WTC11 (cell line): ENCODE measurements around the gene APOBEC3H. TPM values are rescaled to one million over a fixed set of nuclear protein-coding genes. Genes with fewer than 3 reads are reported as not detected.

Experiments
- ATAC-seq: fragments of 200-7000 bp; cut with Tn5 transposase; 2 replicates; pipeline ENCODE4 v1.10.0; 2021; ENCODE audit warnings: mild to moderate bottlenecking, moderate library complexity
- CTCF ChIA-PET: fragments of 300-600 bp; sonication (Branson Sonifier 250); formaldehyde crosslinking; loops from one replicate; lab custom pipeline; 2021; ENCODE audit warnings: antibody characterized with exemption; lab: Charles Lee
- POLR2A ChIA-PET: fragments of 350-600 bp; sonication (Branson Sonifier 250); formaldehyde crosslinking; loops from one replicate; lab custom pipeline; 2021; ENCODE audit warnings: antibody characterized with exemption; lab: Charles Lee
- DNase-seq: peaks from one replicate; pipeline ENCODE4 v3.0.0; 2021; ENCODE audit warnings: low spot score
- H3K27ac Mint-ChIP-seq: 2 replicates; pipeline ENCODE4 v1.8.0; 2021; ENCODE audit warnings: mixed read lengths
- H3K27me3 Mint-ChIP-seq: 2 replicates; pipeline ENCODE4 v1.8.0; 2021; ENCODE audit warnings: low read depth, mild to moderate bottlenecking, moderate library complexity, mixed read lengths
- H3K36me3 Mint-ChIP-seq: 2 replicates; pipeline ENCODE4 v1.8.0; 2021; ENCODE audit warnings: mixed read lengths
- H3K4me1 Mint-ChIP-seq: 2 replicates; pipeline ENCODE4 v1.8.0; 2022; ENCODE audit warnings: mixed read lengths
- H3K4me3 Mint-ChIP-seq: 2 replicates; pipeline ENCODE4 v1.8.0; 2021; ENCODE audit warnings: mild to moderate bottlenecking, moderate library complexity, mixed read lengths
- H3K9me3 Mint-ChIP-seq: 2 replicates; pipeline ENCODE4 v1.8.0; 2021; ENCODE audit warnings: mixed read lengths
- ATF1 ChIP-seq: sonication (generic); formaldehyde crosslinking; IDR thresholded peaks from 2 replicates; pipeline ENCODE4 v1.8.1; 2023; ENCODE audit warnings: mild to moderate bottlenecking, moderate library complexity, missing genetic modification reagents
- ATF3 ChIP-seq: sonication (generic); formaldehyde crosslinking; conservative IDR thresholded peaks from 2 replicates; pipeline ENCODE4 v1.8.1; 2022; ENCODE audit warnings: mild to moderate bottlenecking, missing genetic modification reagents
- ELF4 ChIP-seq: sonication (generic); formaldehyde crosslinking; IDR thresholded peaks from 2 replicates; pipeline ENCODE4 v1.8.1; 2022; ENCODE audit warnings: low read depth, mild to moderate bottlenecking, moderate library complexity, missing genetic modification reagents
- FOXK1 ChIP-seq: sonication (generic); formaldehyde crosslinking; IDR thresholded peaks from 2 replicates; pipeline ENCODE4 v1.8.0; 2022; ENCODE audit warnings: mild to moderate bottlenecking, moderate library complexity, missing genetic modification reagents
- IRF2 ChIP-seq: sonication (generic); formaldehyde crosslinking; IDR thresholded peaks from 2 replicates; pipeline ENCODE4 v1.8.0; 2022; ENCODE audit warnings: low read depth, missing genetic modification reagents, borderline replicate concordance
- JUN ChIP-seq: sonication (generic); formaldehyde crosslinking; IDR thresholded peaks from 2 replicates; pipeline ENCODE4 v1.8.0; 2023; ENCODE audit warnings: mild to moderate bottlenecking, missing genetic modification reagents
- MYBL2 ChIP-seq: sonication (generic); formaldehyde crosslinking; IDR thresholded peaks from 2 replicates; pipeline ENCODE4 v1.8.1; 2023; ENCODE audit warnings: mild to moderate bottlenecking, moderate library complexity, missing genetic modification reagents
- RELA ChIP-seq: sonication (generic); formaldehyde crosslinking; IDR thresholded peaks from 2 replicates; pipeline ENCODE4 v1.8.1; 2022; ENCODE audit warnings: missing genetic modification reagents, mild to moderate bottlenecking, borderline replicate concordance
- ZNF416 ChIP-seq: fragments of 250-450 bp; sonication (Bioruptor Pico); IDR thresholded peaks from 2 replicates; pipeline ENCODE4 v1.9.0; 2021; ENCODE audit warnings: mild to moderate bottlenecking, inconsistent platforms
- ZSCAN18 ChIP-seq: fragments of 250-450 bp; sonication (Bioruptor Pico); IDR thresholded peaks from 2 replicates; pipeline ENCODE4 v2.1.2; 2022; ENCODE audit warnings: mild to moderate bottlenecking, moderate library complexity
- total RNA-seq: library from RNA; stranded (reverse); gene quantifications from 3 replicates; pipeline ENCODE4 v1.2.3, GENCODE V29; 2021
- TF ChIP-seq, protein P1 (sequence below): sonication (generic); formaldehyde crosslinking; IDR thresholded peaks from 2 replicates; pipeline ENCODE4 v1.8.1; 2022; ENCODE audit warnings: low read depth, missing genetic modification reagents, borderline replicate concordance
- TF ChIP-seq, protein P2 (sequence below): sonication (generic); formaldehyde crosslinking; IDR thresholded peaks from 2 replicates; pipeline ENCODE4 v1.8.1; 2023; ENCODE audit warnings: mild to moderate bottlenecking, moderate library complexity, missing genetic modification reagents
- TF ChIP-seq, protein P3 (sequence below): sonication (generic); formaldehyde crosslinking; IDR thresholded peaks from 2 replicates; pipeline ENCODE4 v1.8.1; 2022; ENCODE audit warnings: low read depth, mild to moderate bottlenecking, moderate library complexity, missing genetic modification reagents, borderline replicate concordance
- TF ChIP-seq, protein P4 (sequence below): sonication (generic); formaldehyde crosslinking; IDR thresholded peaks from 2 replicates; pipeline ENCODE4 v1.8.1; 2023; ENCODE audit warnings: mild to moderate bottlenecking, missing genetic modification reagents, borderline replicate concordance
- TF ChIP-seq, protein P5 (sequence below): sonication (generic); formaldehyde crosslinking; IDR thresholded peaks from 2 replicates; pipeline ENCODE4 v1.8.0; 2023; ENCODE audit warnings: missing genetic modification reagents, mild to moderate bottlenecking, borderline replicate concordance
- TF ChIP-seq, protein P6 (sequence below): fragments of 200-600 bp; IDR thresholded peaks from 2 replicates; pipeline ENCODE4 v1.8.0; 2022; ENCODE audit warnings: antibody characterized with exemption

The APOBEC3H gene
- total RNA-seq, 1 experiment from 2014 or later: 0.42 TPM

GRCh38 chr22:39130152-39130704 is 33.2 kb downstream of the APOBEC3H start:
- Mint-ChIP-seq H3K4me3 (no peak overlapping the region), H3K36me3 (no peaks in the 10 kb centered on the region), H3K27me3 (no peaks in the 10 kb centered on the region; the same call in 1 of the 2 replicates), H3K27ac (no peak overlapping the region), H3K4me1 (peaks cover 25% of the 10 kb centered on the region), H3K9me3 (no peaks in the 10 kb centered on the region)
- ChIA-PET POLR2A (no interaction called here), CTCF (interaction anchor here (0.6 to 1.6 kb wide), 9 partner anchors 52 to 864 kb away, joined by 3 to 7 read pairs (median 4); partner anchors contain the start of gene APOBEC3C)
- TF ChIP-seq FOXK1 (no peak), IRF2 (CRISPR knock-in tag) (no peak), ATF1 (CRISPR knock-in tag) (no peak), MYBL2 (CRISPR knock-in tag) (no peak), ZNF416 (no peak), ATF3 (CRISPR knock-in tag) (no peak), ELF4 (CRISPR knock-in tag) (no peak), RELA (no peak), ZSCAN18 (CRISPR knock-in tag) (no peak), JUN (CRISPR knock-in tag) (no peak)
- TF ChIP-seq, protein P1, sequence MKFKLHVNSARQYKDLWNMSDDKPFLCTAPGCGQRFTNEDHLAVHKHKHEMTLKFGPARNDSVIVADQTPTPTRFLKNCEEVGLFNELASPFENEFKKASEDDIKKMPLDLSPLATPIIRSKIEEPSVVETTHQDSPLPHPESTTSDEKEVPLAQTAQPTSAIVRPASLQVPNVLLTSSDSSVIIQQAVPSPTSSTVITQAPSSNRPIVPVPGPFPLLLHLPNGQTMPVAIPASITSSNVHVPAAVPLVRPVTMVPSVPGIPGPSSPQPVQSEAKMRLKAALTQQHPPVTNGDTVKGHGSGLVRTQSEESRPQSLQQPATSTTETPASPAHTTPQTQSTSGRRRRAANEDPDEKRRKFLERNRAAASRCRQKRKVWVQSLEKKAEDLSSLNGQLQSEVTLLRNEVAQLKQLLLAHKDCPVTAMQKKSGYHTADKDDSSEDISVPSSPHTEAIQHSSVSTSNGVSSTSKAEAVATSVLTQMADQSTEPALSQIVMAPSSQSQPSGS: no peak
- TF ChIP-seq, protein P2, sequence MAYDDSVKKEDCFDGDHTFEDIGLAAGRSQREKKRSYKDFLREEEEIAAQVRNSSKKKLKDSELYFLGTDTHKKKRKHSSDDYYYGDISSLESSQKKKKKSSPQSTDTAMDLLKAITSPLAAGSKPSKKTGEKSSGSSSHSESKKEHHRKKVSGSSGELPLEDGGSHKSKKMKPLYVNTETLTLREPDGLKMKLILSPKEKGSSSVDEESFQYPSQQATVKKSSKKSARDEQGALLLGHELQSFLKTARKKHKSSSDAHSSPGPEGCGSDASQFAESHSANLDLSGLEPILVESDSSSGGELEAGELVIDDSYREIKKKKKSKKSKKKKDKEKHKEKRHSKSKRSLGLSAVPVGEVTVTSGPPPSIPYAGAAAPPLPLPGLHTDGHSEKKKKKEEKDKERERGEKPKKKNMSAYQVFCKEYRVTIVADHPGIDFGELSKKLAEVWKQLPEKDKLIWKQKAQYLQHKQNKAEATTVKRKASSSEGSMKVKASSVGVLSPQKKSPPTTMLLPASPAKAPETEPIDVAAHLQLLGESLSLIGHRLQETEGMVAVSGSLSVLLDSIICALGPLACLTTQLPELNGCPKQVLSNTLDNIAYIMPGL: no peak
- TF ChIP-seq, protein P3, sequence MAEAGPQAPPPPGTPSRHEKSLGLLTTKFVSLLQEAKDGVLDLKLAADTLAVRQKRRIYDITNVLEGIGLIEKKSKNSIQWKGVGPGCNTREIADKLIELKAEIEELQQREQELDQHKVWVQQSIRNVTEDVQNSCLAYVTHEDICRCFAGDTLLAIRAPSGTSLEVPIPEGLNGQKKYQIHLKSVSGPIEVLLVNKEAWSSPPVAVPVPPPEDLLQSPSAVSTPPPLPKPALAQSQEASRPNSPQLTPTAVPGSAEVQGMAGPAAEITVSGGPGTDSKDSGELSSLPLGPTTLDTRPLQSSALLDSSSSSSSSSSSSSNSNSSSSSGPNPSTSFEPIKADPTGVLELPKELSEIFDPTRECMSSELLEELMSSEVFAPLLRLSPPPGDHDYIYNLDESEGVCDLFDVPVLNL (CRISPR knock-in tag): no peak
- TF ChIP-seq, protein P4, sequence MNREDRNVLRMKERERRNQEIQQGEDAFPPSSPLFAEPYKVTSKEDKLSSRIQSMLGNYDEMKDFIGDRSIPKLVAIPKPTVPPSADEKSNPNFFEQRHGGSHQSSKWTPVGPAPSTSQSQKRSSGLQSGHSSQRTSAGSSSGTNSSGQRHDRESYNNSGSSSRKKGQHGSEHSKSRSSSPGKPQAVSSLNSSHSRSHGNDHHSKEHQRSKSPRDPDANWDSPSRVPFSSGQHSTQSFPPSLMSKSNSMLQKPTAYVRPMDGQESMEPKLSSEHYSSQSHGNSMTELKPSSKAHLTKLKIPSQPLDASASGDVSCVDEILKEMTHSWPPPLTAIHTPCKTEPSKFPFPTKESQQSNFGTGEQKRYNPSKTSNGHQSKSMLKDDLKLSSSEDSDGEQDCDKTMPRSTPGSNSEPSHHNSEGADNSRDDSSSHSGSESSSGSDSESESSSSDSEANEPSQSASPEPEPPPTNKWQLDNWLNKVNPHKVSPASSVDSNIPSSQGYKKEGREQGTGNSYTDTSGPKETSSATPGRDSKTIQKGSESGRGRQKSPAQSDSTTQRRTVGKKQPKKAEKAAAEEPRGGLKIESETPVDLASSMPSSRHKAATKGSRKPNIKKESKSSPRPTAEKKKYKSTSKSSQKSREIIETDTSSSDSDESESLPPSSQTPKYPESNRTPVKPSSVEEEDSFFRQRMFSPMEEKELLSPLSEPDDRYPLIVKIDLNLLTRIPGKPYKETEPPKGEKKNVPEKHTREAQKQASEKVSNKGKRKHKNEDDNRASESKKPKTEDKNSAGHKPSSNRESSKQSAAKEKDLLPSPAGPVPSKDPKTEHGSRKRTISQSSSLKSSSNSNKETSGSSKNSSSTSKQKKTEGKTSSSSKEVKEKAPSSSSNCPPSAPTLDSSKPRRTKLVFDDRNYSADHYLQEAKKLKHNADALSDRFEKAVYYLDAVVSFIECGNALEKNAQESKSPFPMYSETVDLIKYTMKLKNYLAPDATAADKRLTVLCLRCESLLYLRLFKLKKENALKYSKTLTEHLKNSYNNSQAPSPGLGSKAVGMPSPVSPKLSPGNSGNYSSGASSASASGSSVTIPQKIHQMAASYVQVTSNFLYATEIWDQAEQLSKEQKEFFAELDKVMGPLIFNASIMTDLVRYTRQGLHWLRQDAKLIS (CRISPR knock-in tag): no peak
- TF ChIP-seq, protein P5, sequence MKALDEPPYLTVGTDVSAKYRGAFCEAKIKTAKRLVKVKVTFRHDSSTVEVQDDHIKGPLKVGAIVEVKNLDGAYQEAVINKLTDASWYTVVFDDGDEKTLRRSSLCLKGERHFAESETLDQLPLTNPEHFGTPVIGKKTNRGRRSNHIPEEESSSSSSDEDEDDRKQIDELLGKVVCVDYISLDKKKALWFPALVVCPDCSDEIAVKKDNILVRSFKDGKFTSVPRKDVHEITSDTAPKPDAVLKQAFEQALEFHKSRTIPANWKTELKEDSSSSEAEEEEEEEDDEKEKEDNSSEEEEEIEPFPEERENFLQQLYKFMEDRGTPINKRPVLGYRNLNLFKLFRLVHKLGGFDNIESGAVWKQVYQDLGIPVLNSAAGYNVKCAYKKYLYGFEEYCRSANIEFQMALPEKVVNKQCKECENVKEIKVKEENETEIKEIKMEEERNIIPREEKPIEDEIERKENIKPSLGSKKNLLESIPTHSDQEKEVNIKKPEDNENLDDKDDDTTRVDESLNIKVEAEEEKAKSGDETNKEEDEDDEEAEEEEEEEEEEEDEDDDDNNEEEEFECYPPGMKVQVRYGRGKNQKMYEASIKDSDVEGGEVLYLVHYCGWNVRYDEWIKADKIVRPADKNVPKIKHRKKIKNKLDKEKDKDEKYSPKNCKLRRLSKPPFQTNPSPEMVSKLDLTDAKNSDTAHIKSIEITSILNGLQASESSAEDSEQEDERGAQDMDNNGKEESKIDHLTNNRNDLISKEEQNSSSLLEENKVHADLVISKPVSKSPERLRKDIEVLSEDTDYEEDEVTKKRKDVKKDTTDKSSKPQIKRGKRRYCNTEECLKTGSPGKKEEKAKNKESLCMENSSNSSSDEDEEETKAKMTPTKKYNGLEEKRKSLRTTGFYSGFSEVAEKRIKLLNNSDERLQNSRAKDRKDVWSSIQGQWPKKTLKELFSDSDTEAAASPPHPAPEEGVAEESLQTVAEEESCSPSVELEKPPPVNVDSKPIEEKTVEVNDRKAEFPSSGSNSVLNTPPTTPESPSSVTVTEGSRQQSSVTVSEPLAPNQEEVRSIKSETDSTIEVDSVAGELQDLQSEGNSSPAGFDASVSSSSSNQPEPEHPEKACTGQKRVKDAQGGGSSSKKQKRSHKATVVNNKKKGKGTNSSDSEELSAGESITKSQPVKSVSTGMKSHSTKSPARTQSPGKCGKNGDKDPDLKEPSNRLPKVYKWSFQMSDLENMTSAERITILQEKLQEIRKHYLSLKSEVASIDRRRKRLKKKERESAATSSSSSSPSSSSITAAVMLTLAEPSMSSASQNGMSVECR (CRISPR knock-in tag): no peak
- TF ChIP-seq, protein P6, sequence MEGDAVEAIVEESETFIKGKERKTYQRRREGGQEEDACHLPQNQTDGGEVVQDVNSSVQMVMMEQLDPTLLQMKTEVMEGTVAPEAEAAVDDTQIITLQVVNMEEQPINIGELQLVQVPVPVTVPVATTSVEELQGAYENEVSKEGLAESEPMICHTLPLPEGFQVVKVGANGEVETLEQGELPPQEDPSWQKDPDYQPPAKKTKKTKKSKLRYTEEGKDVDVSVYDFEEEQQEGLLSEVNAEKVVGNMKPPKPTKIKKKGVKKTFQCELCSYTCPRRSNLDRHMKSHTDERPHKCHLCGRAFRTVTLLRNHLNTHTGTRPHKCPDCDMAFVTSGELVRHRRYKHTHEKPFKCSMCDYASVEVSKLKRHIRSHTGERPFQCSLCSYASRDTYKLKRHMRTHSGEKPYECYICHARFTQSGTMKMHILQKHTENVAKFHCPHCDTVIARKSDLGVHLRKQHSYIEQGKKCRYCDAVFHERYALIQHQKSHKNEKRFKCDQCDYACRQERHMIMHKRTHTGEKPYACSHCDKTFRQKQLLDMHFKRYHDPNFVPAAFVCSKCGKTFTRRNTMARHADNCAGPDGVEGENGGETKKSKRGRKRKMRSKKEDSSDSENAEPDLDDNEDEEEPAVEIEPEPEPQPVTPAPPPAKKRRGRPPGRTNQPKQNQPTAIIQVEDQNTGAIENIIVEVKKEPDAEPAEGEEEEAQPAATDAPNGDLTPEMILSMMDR: no peak
- no peak for DNase-seq
- no peak for ATAC-seq
